Fibroblast of lung (primary cell): ENCODE measurements around the gene LAMTOR4.

Experiments
- EZH2 ChIP-seq: IDR thresholded peaks from 2 replicates; pipeline ENCODE4 v1.5.1; 2012; ENCODE audit warnings: low read length, control low read depth, mild to moderate bottlenecking; ENCODE audit errors: missing control alignments
- TF ChIP-seq, protein P1 (sequence below), 2 donors: IDR thresholded peaks in 1 of 2; conservative IDR thresholded peaks in 1 of 2; 1 replicate in 1 of 2; 2 replicates in 1 of 2; pipeline ENCODE4 v1.5.1; 2011 to 2012; ENCODE audit warnings: low read length in 2 of 2, control low read depth in 1 of 2, inconsistent platforms in 1 of 2, low read depth in 1 of 2, mild to moderate bottlenecking in 1 of 2

DNA sequence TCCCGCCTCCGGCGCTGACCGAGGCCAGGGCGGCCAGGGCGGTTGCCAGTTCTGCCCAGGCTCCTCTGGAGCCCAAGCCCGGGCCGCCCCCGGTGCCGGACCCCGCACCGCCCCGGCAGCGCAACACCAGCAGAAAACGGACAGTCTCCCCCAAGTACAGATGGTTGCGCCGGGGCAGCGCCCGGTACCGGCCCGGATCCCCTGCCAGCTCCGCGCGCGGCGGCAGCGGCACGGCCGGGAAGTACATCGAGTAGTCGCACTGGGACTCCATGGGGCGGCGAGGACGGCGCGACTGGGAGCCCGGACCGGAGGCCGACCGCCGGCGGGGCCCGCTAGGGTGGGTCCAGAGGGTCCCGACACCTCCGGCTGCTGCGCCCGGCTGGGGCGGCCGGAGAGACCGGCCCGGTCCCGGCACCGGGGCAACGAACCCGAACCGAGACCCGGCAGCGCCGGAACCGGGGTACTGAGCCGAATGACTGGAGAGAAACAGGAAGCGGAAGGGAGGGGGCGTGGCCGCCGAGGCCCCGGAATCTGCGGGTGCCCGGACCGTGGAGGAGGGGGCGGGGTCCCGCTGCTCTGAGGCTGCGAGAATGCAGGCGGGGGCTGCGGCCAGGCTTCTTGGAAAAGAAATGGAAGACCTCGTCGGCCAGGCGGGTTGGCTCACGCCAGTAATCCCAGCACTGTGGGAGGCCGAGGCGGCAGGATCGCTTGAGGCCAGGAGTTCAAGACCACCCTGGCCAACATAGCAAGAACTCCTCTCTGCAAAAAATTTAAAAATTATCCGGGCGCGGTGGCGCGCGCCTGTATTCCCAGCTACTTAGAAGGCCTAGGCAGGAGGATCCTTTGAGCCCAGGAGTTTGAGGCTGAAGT is 9.7 kb downstream of the LAMTOR4 start, which contains the start of gene TRAPPC14:
- TF ChIP-seq, protein P1, sequence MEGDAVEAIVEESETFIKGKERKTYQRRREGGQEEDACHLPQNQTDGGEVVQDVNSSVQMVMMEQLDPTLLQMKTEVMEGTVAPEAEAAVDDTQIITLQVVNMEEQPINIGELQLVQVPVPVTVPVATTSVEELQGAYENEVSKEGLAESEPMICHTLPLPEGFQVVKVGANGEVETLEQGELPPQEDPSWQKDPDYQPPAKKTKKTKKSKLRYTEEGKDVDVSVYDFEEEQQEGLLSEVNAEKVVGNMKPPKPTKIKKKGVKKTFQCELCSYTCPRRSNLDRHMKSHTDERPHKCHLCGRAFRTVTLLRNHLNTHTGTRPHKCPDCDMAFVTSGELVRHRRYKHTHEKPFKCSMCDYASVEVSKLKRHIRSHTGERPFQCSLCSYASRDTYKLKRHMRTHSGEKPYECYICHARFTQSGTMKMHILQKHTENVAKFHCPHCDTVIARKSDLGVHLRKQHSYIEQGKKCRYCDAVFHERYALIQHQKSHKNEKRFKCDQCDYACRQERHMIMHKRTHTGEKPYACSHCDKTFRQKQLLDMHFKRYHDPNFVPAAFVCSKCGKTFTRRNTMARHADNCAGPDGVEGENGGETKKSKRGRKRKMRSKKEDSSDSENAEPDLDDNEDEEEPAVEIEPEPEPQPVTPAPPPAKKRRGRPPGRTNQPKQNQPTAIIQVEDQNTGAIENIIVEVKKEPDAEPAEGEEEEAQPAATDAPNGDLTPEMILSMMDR (conservative IDR thresholded peaks at IDR 0.05 in 1 of 2, IDR thresholded peaks at IDR 0.05 in 1 of 2; ENCODE audit: low read depth in 1 of 2, low read length in 2 of 2) = no peak
- TF ChIP-seq EZH2 = no peak
